WTC11 (cell line): ENCODE data around the gene LECT2. TPM values are rescaled to one million over a fixed set of nuclear protein-coding genes. Genes with fewer than 3 reads are reported as not detected.

Source experiments
- ATAC-seq: fragments of 200-7000 bp; cut with Tn5 transposase; 2 replicates; pipeline ENCODE4 v1.10.0; 2021; ENCODE audit warnings: mild to moderate bottlenecking, moderate library complexity
- CTCF ChIA-PET: fragments of 300-600 bp; sonication (Branson Sonifier 250); formaldehyde crosslinking; loops from one replicate; lab custom pipeline; 2021; ENCODE audit warnings: antibody characterized with exemption; lab: Charles Lee
- POLR2A ChIA-PET: fragments of 350-600 bp; sonication (Branson Sonifier 250); formaldehyde crosslinking; loops from one replicate; lab custom pipeline; 2021; ENCODE audit warnings: antibody characterized with exemption; lab: Charles Lee
- DNase-seq: peaks from one replicate; pipeline ENCODE4 v3.0.0; 2021; ENCODE audit warnings: low spot score
- H3K27ac Mint-ChIP-seq: 2 replicates; pipeline ENCODE4 v1.8.0; 2021; ENCODE audit warnings: mixed read lengths
- H3K27me3 Mint-ChIP-seq: 2 replicates; pipeline ENCODE4 v1.8.0; 2021; ENCODE audit warnings: low read depth, mild to moderate bottlenecking, moderate library complexity, mixed read lengths
- H3K36me3 Mint-ChIP-seq: 2 replicates; pipeline ENCODE4 v1.8.0; 2021; ENCODE audit warnings: mixed read lengths
- H3K4me1 Mint-ChIP-seq: 2 replicates; pipeline ENCODE4 v1.8.0; 2022; ENCODE audit warnings: mixed read lengths
- H3K4me3 Mint-ChIP-seq: 2 replicates; pipeline ENCODE4 v1.8.0; 2021; ENCODE audit warnings: mild to moderate bottlenecking, moderate library complexity, mixed read lengths
- H3K9me3 Mint-ChIP-seq: 2 replicates; pipeline ENCODE4 v1.8.0; 2021; ENCODE audit warnings: mixed read lengths
- ATF1 ChIP-seq: sonication (generic); formaldehyde crosslinking; IDR thresholded peaks from 2 replicates; pipeline ENCODE4 v1.8.1; 2023; ENCODE audit warnings: mild to moderate bottlenecking, moderate library complexity, missing genetic modification reagents
- CBFB ChIP-seq: sonication (generic); formaldehyde crosslinking; IDR thresholded peaks from 2 replicates; pipeline ENCODE4 v1.8.1; 2022; ENCODE audit warnings: mild to moderate bottlenecking, low read depth, missing genetic modification reagents
- CREM ChIP-seq: sonication (generic); formaldehyde crosslinking; IDR thresholded peaks from 2 replicates; pipeline ENCODE4 v1.8.1; 2022; ENCODE audit warnings: mild to moderate bottlenecking, missing genetic modification reagents, moderate library complexity
- E2F1 ChIP-seq: sonication (generic); formaldehyde crosslinking; IDR thresholded peaks from 2 replicates; pipeline ENCODE4 v1.8.0; 2022; ENCODE audit warnings: mild to moderate bottlenecking, missing genetic modification reagents
- ELF4 ChIP-seq: sonication (generic); formaldehyde crosslinking; IDR thresholded peaks from 2 replicates; pipeline ENCODE4 v1.8.1; 2022; ENCODE audit warnings: low read depth, mild to moderate bottlenecking, moderate library complexity, missing genetic modification reagents
- HMGXB4 ChIP-seq: sonication (generic); formaldehyde crosslinking; IDR thresholded peaks from 2 replicates; pipeline ENCODE4 v1.8.1; 2023; ENCODE audit warnings: mild to moderate bottlenecking, moderate library complexity, missing genetic modification reagents
- SMAD4 ChIP-seq: sonication (generic); formaldehyde crosslinking; IDR thresholded peaks from 2 replicates; pipeline ENCODE4 v1.8.0; 2022; ENCODE audit warnings: mild to moderate bottlenecking, missing genetic modification reagents
- STAT6 ChIP-seq: sonication (generic); formaldehyde crosslinking; conservative IDR thresholded peaks from 2 replicates; pipeline ENCODE4 v1.8.1; 2023; ENCODE audit warnings: mild to moderate bottlenecking, low read depth, missing genetic modification reagents, moderate library complexity
- TCF7 ChIP-seq: sonication (generic); formaldehyde crosslinking; IDR thresholded peaks from 2 replicates; pipeline ENCODE4 v1.8.0; 2022; ENCODE audit warnings: mild to moderate bottlenecking, low read depth, missing genetic modification reagents, moderate library complexity
- ZBTB21 ChIP-seq: sonication (generic); formaldehyde crosslinking; IDR thresholded peaks from 2 replicates; pipeline ENCODE4 v1.8.1; 2023; ENCODE audit warnings: mild to moderate bottlenecking, missing genetic modification reagents, borderline replicate concordance
- ZMAT4 ChIP-seq: fragments of 250-450 bp; sonication (Bioruptor Pico); IDR thresholded peaks from 2 replicates; pipeline ENCODE4 v1.9.0; 2021; ENCODE audit warnings: mild to moderate bottlenecking
- ZNF263 ChIP-seq: sonication (generic); formaldehyde crosslinking; IDR thresholded peaks from 2 replicates; pipeline ENCODE4 v1.8.1; 2022; ENCODE audit warnings: low read depth, mild to moderate bottlenecking, moderate library complexity, missing genetic modification reagents
- ZNF396 ChIP-seq: fragments of 250-450 bp; sonication (Bioruptor Pico); IDR thresholded peaks from 2 replicates; pipeline ENCODE4 v1.8.0; 2021; ENCODE audit warnings: mild to moderate bottlenecking, moderate library complexity, borderline replicate concordance
- total RNA-seq: library from RNA; stranded (reverse); gene quantifications from 3 replicates; pipeline ENCODE4 v1.2.3, GENCODE V29; 2021
- TF ChIP-seq, protein P1 (sequence below): sonication (generic); formaldehyde crosslinking; IDR thresholded peaks from 2 replicates; pipeline ENCODE4 v1.8.1; 2022; ENCODE audit warnings: mild to moderate bottlenecking, missing genetic modification reagents, moderate library complexity, borderline replicate concordance
- TF ChIP-seq, protein P2 (sequence below): fragments of 250-450 bp; sonication (Bioruptor Pico); IDR thresholded peaks from 2 replicates; pipeline ENCODE4 v1.8.0; 2021; ENCODE audit warnings: mild to moderate bottlenecking

Gene LECT2
- total RNA-seq, 1 experiment from 2014 or later: not detected

DNA sequence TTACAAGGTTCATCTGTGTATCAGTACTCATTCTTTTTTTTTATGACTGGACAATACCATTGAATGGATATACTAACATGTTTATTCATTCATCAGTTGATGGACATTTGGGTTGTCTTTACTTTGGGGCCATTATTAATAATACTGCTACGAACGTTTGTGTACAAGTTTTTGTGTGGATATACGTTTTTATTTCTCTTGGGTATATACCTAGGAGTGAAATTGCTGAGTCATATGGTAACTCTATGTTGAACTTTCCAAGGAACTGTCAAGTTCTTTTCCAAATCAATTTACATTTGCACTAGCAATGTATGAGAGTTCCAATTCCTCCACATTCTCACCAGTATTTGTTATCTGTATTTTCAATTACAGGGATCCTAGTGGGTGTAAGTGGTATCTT, 12.0 kb upstream of the LECT2 start (continued):
- TF ChIP-seq ZBTB21 (CRISPR knock-in tag): no peak
- TF ChIP-seq, all 79 proteins: peak for 0

GRCh38 chr5:135966165-135966564, 11.4 kb upstream of the LECT2 start:
- no peak for TF ChIP-seq SMAD4 (CRISPR knock-in tag)
- TF ChIP-seq STAT6 (CRISPR knock-in tag): no peak
- no peak for TF ChIP-seq TCF7 (CRISPR knock-in tag)
- TF ChIP-seq, protein P1, sequence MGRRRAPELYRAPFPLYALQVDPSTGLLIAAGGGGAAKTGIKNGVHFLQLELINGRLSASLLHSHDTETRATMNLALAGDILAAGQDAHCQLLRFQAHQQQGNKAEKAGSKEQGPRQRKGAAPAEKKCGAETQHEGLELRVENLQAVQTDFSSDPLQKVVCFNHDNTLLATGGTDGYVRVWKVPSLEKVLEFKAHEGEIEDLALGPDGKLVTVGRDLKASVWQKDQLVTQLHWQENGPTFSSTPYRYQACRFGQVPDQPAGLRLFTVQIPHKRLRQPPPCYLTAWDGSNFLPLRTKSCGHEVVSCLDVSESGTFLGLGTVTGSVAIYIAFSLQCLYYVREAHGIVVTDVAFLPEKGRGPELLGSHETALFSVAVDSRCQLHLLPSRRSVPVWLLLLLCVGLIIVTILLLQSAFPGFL (CRISPR knock-in tag): no peak
- TF ChIP-seq ZNF263 (CRISPR knock-in tag): no peak
- TF ChIP-seq, protein P2, sequence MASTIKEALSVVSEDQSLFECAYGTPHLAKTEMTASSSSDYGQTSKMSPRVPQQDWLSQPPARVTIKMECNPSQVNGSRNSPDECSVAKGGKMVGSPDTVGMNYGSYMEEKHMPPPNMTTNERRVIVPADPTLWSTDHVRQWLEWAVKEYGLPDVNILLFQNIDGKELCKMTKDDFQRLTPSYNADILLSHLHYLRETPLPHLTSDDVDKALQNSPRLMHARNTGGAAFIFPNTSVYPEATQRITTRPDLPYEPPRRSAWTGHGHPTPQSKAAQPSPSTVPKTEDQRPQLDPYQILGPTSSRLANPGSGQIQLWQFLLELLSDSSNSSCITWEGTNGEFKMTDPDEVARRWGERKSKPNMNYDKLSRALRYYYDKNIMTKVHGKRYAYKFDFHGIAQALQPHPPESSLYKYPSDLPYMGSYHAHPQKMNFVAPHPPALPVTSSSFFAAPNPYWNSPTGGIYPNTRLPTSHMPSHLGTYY (CRISPR knock-in tag): no peak
- no peak for TF ChIP-seq ZMAT4 (CRISPR knock-in tag)
- DNase-seq (no peak), ATAC-seq (no peak)
- POLR2A ChIA-PET: no interaction called here
- no peaks in the 10 kb centered on the region; the same call in 1 of the 2 replicates for H3K27me3 Mint-ChIP-seq
- no peak overlapping the region for H3K4me3 Mint-ChIP-seq
- CTCF ChIA-PET: no interaction called here
- peaks cover 13% of the 10 kb centered on the region for H3K9me3 Mint-ChIP-seq
- H3K36me3 Mint-ChIP-seq: no peaks in the 10 kb centered on the region
- peaks cover 3% of the 10 kb centered on the region; the same call in 1 of the 2 replicates for H3K4me1 Mint-ChIP-seq
- H3K27ac Mint-ChIP-seq: no peak overlapping the region

DNA sequence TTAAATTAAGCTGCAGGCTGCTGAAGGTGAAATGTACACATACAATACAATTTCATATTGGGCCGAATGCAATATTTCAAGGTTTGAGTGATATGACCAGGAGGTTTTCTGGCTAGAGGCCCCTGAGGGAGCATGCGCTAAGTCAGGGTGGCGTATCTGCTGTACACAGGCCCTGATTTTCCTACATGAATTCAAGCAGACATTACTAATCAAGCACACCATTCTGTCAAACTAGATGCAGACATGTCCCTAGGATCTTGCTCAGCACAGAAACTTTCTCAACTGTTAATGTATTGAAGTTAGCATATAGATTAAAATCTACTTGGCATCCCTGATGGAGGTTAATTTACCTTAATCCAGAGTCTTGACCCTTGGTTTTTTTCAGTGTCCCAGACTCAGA, 10.7 kb upstream of the LECT2 start:
- Mint-ChIP-seq H3K4me1 (peaks cover 3% of the 10 kb centered on the region; the same call in 1 of the 2 replicates), H3K9me3 (peaks cover 10% of the 10 kb centered on the region), H3K27me3 (no peaks in the 10 kb centered on the region; the same call in 1 of the 2 replicates), H3K36me3 (no peaks in the 10 kb centered on the region), H3K4me3 (no peak overlapping the region), H3K27ac (no peak overlapping the region)
- ATAC-seq (no peak), DNase-seq (no peak)
- TF ChIP-seq ZNF263 (CRISPR knock-in tag) (no peak), CBFB (CRISPR knock-in tag) (no peak), SMAD4 (CRISPR knock-in tag) (no peak), ATF1 (CRISPR knock-in tag) (no peak), E2F1 (no peak), CREM (CRISPR knock-in tag) (no peak), ELF4 (CRISPR knock-in tag) (no peak), HMGXB4 (CRISPR knock-in tag) (no peak), ZNF396 (CRISPR knock-in tag) (no peak)
- TF ChIP-seq, protein P2 (CRISPR knock-in tag): no peak
- TF ChIP-seq, protein P1 (CRISPR knock-in tag): no peak
- ChIA-PET CTCF (interaction anchor here (1.0 kb wide), 1 partner anchor 92 kb away, joined by 3 read pairs; no protein-coding TSS in a partner anchor), POLR2A (no interaction called here)
